ENCODE data around the gene NCKAP5.
"Not testable (repeated sequence)": the region's sequence is repeated elsewhere in the genome, so short reads cannot be mapped to it uniquely, and the experiment has no call there.

NCKAP5 gene

GRCh38 chr2:132824716-132825115 is 743.5 kb downstream of the NCKAP5 start:
- ChIA-PET CTCF (no interaction called here), POLR2A (no interaction called here)
- DNase-seq (ENCODE audit: extremely low spot score): no peak
- no peak for TF ChIP-seq CTCF (IDR thresholded peaks at IDR 0.05; ENCODE audit: control extremely low read depth, extremely low read depth, low read depth, missing control alignments)

GRCh38 chr2:132816234-132816633 is 752.0 kb downstream of the NCKAP5 start:
- ChIA-PET POLR2A (no interaction called here), CTCF (interaction anchor here (1.3 to 1.4 kb wide), 2 partner anchors 17 to 61 kb away, joined by 4 read pairs; no protein-coding TSS in a partner anchor)
- TF ChIP-seq CTCF (IDR thresholded peaks at IDR 0.05; ENCODE audit: control extremely low read depth, extremely low read depth, low read depth, missing control alignments): no peak
- DNase-seq (ENCODE audit: extremely low spot score): no peak

- TF ChIP-seq CTCF (IDR thresholded peaks at IDR 0.05; ENCODE audit: control extremely low read depth, extremely low read depth, low read depth, missing control alignments): no peak
- DNase-seq (ENCODE audit: extremely low spot score): no peak
- ChIA-PET POLR2A (no interaction called here), CTCF (interaction anchor here (1.1 to 1.4 kb wide), 3 partner anchors 18 to 61 kb away, joined by 3 to 4 read pairs (median 4); no protein-coding TSS in a partner anchor)
Observed at GRCh38 chr2:132815516-132815915, 752.7 kb downstream of the NCKAP5 start.

GRCh38 chr2:132814651-132815050 is 753.6 kb downstream of the NCKAP5 start:
- POLR2A ChIA-PET: no interaction called here
- DNase-seq (ENCODE audit: extremely low spot score): no peak
- TF ChIP-seq CTCF (IDR thresholded peaks at IDR 0.05; ENCODE audit: control extremely low read depth, extremely low read depth, low read depth, missing control alignments): no peak
- CTCF ChIA-PET: interaction anchor here (2.3 kb wide), 1 partner anchor 12 kb away, joined by 9 read pairs; no protein-coding TSS in a partner anchor

- no peak for TF ChIP-seq CTCF (IDR thresholded peaks at IDR 0.05; ENCODE audit: control extremely low read depth, extremely low read depth, low read depth, missing control alignments)
- DNase-seq (ENCODE audit: extremely low spot score): no peak
- CTCF ChIA-PET: interaction anchor here (2.3 kb wide), 1 partner anchor 11 kb away, joined by 9 read pairs; no protein-coding TSS in a partner anchor
- POLR2A ChIA-PET: no interaction called here
Observed at GRCh38 chr2:132813422-132813821, 754.8 kb downstream of the NCKAP5 start.

GRCh38 chr2:132811148-132811915 is 756.9 kb downstream of the NCKAP5 start:
- TF ChIP-seq CTCF (IDR thresholded peaks at IDR 0.05; ENCODE audit: control extremely low read depth, extremely low read depth, low read depth, missing control alignments): no peak
- DNase-seq (ENCODE audit: extremely low spot score): no peak
- ChIA-PET CTCF (interaction anchor here (1.2 kb wide), 1 partner anchor 10 kb away, joined by 3 read pairs; no protein-coding TSS in a partner anchor), POLR2A (no interaction called here)

GRCh38 chr2:132809962-132810361 is 758.3 kb downstream of the NCKAP5 start:
- POLR2A ChIA-PET; DNase-seq (ENCODE audit: extremely low spot score): not testable (repeated sequence)
- CTCF ChIA-PET: interaction anchor here (1.2 kb wide), 1 partner anchor 9 kb away, joined by 3 read pairs; no protein-coding TSS in a partner anchor
